Skeletal muscle cell (primary cell): ENCODE results near the gene RAI14.
A peak's percentile ranks its signal among the peaks of the same experiment; 100 is the strongest.

Source experiments
- DNase-seq: peaks from one replicate; pipeline ENCODE4 v3.0.0-alpha.2; 2010; ENCODE audit warnings: low read depth
- H3K4me3 ChIP-seq: 2 replicates; pipeline ENCODE4 v1.5.1; 2011; ENCODE audit warnings: low read depth, mild to moderate bottlenecking, control low read depth, low read length, moderate library complexity

RAI14 gene

GRCh38 chr5:34672196-34672595 is 16.1 kb downstream of the RAI14 start:
- no peak overlapping the region for H3K4me3 ChIP-seq
- DNase-seq, result no peak

- no peak for DNase-seq
Observed at GRCh38 chr5:34673463-34674125, 17.5 kb downstream of the RAI14 start.

GRCh38 chr5:34674187-34674586 is 18.1 kb downstream of the RAI14 start:
- DNase-seq, result no peak
- no peak overlapping the region for H3K4me3 ChIP-seq

More at GRCh38 chr5:34673463-34674125, 17.5 kb downstream of the RAI14 start:
- no peak overlapping the region for H3K4me3 ChIP-seq

- no peak overlapping the region for H3K4me3 ChIP-seq
- no peak for DNase-seq
Observed at GRCh38 chr5:34675857-34676256, 19.7 kb downstream of the RAI14 start.

- no peak for DNase-seq
- H3K4me3 ChIP-seq, result no peak overlapping the region
Observed at GRCh38 chr5:34676416-34676815, 20.3 kb downstream of the RAI14 start.

- H3K4me3 ChIP-seq, result no peak overlapping the region
- DNase-seq, result no peak
Observed at GRCh38 chr5:34677428-34677827, 21.3 kb downstream of the RAI14 start.

GRCh38 chr5:34680896-34681295 is 24.8 kb downstream of the RAI14 start:
- DNase-seq, result no peak
- H3K4me3 ChIP-seq, result no peak overlapping the region

- peak; percentile 48 for DNase-seq
- no peak overlapping the region for H3K4me3 ChIP-seq
Observed at GRCh38 chr5:34682926-34683623, 26.9 kb downstream of the RAI14 start.

GRCh38 chr5:34684281-34684979 is 28.3 kb downstream of the RAI14 start:
- no peak for DNase-seq
- no peak overlapping the region for H3K4me3 ChIP-seq

GRCh38 chr5:34684980-34685352 is 28.8 kb downstream of the RAI14 start:
- no peak overlapping the region for H3K4me3 ChIP-seq

GRCh38 chr5:34685485-34686165 is 29.5 kb downstream of the RAI14 start:
- DNase-seq, result peak; percentile 71
- no peak overlapping the region for H3K4me3 ChIP-seq

More at GRCh38 chr5:34684980-34685352, 28.8 kb downstream of the RAI14 start:
- DNase-seq, result no peak

GRCh38 chr5:34686762-34687268 is 30.7 kb downstream of the RAI14 start:
- H3K4me3 ChIP-seq, result no peak overlapping the region
- DNase-seq, result peak; percentile 98

GRCh38 chr5:34687269-34688011 is 31.3 kb downstream of the RAI14 start:
- peak; percentile 58 for DNase-seq
- no peak overlapping the region for H3K4me3 ChIP-seq

- no peak for DNase-seq
- no peak overlapping the region for H3K4me3 ChIP-seq
Observed at GRCh38 chr5:34688015-34688810, 32.1 kb downstream of the RAI14 start.

- no peak overlapping the region for H3K4me3 ChIP-seq
- no peak for DNase-seq
Observed at GRCh38 chr5:34690301-34690700, 34.2 kb downstream of the RAI14 start.

- DNase-seq, result no peak
- H3K4me3 ChIP-seq, result no peak overlapping the region
Observed at GRCh38 chr5:34690898-34691297, 34.8 kb downstream of the RAI14 start.

- no peak overlapping the region for H3K4me3 ChIP-seq
- no peak for DNase-seq
Observed at GRCh38 chr5:34691326-34691725, 35.2 kb downstream of the RAI14 start.

GRCh38 chr5:34692786-34693185 is 36.7 kb downstream of the RAI14 start:
- no peak overlapping the region for H3K4me3 ChIP-seq
- DNase-seq, result no peak
